HG02840 (cell line): ENCODE results near the gene CCNJL.
"Not testable (repeated sequence)": the region's sequence is repeated elsewhere in the genome, so short reads cannot be mapped to it uniquely, and the experiment has no call there.

Experiments used
- ATAC-seq: cut with Tn5 transposase; IDR thresholded peaks from one replicate; pipeline ENCODE4 v1.9.1; 2021; ENCODE audit warnings: mild to moderate bottlenecking, moderate library complexity, moderate number of reproducible peaks; ENCODE audit not compliant: unreplicated experiment, low FRiP score

Gene CCNJL

GRCh38 chr5:160334716-160335115 is 22.4 kb upstream of the CCNJL start:
- ATAC-seq: not testable (repeated sequence)

- ATAC-seq: no peak
Measured at GRCh38 chr5:160333721-160334120, 21.4 kb upstream of the CCNJL start.

- no peak for ATAC-seq
Measured at GRCh38 chr5:160330212-160330611, 17.8 kb upstream of the CCNJL start.

GRCh38 chr5:160327818-160328217 is 15.5 kb upstream of the CCNJL start:
- ATAC-seq: no peak

DNA sequence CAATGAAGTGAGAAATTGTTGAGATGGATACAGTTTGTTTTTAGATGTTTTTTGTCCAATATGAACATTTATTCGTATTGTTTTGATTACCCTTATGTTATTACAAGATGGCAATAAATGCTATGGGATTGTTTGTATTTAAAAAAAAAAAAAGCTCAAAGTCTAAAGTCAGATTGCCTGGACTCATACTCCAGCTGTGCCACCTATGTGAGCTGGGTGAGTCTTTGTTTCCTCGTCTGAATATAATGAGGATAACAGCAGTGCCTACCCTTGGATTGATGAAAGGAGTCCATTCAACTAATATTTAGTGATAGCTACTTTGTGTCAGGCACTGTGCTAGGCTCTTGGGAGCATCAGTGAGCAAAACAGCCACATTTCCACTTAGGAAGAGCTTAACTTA is 14.6 kb upstream of the CCNJL start:
- no peak for ATAC-seq

GRCh38 chr5:160325716-160326115 is 13.4 kb upstream of the CCNJL start:
- ATAC-seq: no peak

DNA sequence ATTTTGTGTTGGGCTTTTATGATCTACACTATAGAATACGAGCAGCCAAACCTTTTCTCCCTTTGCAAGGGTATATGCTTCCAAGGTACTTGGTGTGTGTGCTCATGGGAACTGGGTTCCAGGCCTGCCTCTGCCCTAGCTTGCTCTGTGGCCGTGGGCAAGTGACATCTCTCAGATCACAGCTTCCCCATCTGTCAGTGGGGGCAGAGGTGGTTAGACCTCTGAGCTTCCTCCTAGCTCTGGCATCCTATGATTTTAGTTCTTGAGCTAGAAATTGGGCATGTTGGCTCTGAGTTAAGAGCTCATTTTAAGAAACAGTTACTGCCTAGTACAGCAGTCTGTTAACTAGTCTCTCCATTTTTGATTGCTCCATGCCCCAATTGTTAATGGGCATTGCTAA is 12.5 kb upstream of the CCNJL start:
- no peak for ATAC-seq

DNA sequence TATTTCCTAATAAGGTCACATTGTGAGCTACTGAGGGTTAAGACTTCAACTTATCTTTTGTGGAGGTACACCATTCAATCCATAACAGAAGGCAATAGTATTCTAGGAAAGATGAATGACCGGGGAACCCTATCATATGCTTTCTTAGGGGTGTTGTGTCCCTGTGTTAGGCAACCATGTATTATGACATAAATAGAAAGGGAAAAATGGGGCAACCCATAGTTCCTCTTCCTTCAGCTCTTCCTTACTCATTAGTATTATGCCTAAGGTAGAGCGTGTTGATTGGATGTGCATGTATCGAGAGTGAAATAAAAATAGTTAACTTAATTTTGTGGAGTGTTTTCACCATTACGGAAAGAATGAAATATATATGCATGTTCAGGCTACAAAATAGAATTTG is 6.0 kb upstream of the CCNJL start:
- no peak for ATAC-seq

DNA sequence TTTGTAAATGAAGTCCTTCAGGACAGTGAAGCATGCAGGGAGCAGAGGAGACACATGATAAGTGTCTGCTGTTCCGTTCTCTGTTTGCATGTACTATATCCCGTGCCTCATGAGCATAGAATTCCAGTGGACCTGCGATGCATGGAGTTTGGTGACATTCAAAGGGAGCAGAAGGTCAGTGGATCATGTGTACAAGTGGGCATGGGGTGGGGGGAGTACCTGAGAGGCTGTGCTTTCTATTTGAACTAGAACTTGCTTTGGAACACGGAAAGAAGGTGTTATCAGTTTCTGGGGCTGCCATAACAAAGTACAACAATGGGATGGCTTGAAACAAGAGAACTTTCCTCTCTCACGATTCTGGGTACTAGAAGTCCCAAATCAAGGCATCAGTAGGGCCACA is 5.1 kb upstream of the CCNJL start:
- no peak for ATAC-seq

DNA sequence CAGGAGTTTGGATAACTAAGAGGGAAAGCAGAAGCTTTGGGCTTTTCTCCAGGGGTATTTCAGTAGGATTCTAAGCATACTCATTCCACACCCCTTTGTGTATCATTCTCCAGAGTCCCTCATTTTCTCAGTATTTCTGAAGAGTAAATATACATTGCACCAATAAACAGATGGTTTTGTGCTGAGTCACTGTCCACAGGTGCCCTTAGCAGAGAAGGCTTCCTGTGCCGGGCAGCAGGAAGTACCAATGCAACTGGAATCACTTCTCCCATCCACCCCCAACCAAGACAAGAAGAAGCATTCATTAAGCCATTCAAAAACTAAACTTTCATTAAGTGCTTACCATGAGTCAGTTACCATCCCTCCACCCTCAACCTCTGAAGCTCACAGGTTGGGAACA is 3.6 kb upstream of the CCNJL start:
- no peak for ATAC-seq

DNA sequence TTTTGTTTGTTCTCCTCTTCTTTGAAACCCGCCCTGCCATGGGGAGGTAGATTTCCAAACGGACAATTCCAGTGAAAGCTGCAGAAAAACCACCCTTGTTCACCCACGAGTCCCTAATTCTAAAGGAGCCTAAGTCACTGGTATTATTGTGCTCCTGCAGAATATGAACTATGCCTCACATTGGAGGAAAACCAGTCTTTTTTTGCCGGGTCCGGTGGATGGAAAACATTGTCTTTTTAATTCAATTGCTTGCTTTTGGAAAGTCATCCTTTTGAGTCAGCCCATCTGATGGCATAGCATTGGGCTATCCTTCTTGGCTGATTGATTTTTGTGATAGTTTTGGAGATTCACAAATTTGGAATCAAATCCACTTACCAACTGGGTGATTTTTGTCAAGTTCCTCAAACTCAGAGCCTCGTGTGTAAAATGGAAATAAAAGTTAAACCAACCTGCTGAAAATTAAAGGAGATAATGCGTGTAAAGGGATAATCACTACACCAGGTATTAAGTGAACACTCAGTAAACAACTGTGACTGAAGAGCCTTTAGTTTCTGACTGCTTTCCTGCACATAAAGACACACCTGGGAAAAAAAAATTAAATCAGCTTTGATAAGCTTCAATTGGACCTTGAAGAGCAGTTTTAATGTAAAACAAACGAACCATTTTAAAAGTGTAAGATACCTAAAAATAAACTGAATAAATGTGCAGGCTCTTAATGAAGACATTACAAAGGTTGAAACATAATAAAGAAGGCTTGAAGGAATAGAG is 780 bp upstream of the CCNJL start:
- ATAC-seq: no peak

- no peak for ATAC-seq
Measured at GRCh38 chr5:160311491-160312133, 752 bp downstream of the CCNJL start.

DNA sequence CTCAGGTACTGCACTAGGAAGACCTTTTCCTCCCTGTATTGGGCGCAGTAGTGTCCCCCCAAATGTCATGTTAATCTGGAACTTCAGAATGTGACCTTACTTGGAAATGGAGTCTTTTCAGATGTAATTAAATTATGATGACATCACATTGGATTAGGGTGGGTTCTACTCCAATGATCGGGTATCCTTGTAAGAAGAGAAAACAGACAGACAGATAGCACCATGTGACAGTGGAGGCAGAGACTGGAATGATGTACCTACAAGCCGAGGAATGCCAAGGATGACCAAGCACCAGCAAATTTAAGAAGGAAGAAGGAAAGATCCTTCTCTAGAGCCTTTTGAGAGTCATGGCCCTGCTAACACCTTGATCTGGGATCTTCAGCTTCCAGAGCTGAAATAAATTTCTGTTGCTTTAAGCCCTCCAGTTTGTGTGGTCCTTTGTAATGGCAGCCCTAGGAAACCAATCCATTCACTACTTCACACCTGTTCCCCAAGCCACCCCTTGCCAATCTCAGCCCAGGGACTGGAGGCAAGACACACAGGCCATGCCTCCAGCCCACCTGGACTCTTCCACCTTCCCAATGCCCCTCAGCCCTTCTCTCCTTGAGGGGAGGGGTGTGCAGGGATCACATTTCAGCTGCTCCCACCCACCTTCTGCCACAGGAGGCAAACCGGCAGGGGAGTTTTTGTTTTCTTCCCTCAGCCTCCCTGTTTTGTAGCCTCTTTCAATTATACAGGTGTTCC is 1.6 kb downstream of the CCNJL start:
- ATAC-seq: no peak

GRCh38 chr5:160310140-160310539 is 2.2 kb downstream of the CCNJL start:
- no peak for ATAC-seq

DNA sequence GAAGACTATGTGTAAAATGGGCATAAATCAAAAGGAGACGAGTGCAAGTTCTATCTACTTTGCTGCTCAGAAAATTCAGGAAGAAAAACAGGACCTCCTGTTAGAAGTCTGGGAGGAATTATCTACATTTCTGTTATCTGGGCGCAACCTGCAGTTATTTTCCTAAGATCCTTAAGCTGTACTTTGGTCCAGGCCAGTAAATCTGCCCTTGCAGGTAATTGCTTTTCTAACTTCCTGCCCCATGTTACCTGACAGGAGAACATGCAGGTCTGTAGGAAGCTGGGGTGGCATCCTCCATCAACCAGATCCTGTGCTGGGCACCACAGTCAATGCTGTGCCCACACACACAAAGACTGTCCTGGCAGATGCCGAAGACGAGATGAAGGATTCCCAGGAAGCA is 5.7 kb downstream of the CCNJL start:
- ATAC-seq: no peak

GRCh38 chr5:160305319-160305718 is 7.0 kb downstream of the CCNJL start:
- no peak for ATAC-seq

- ATAC-seq: no peak
Measured at GRCh38 chr5:160303690-160304089, 8.7 kb downstream of the CCNJL start.

- ATAC-seq: no peak
Measured at GRCh38 chr5:160298189-160298588, 14.2 kb downstream of the CCNJL start.

DNA sequence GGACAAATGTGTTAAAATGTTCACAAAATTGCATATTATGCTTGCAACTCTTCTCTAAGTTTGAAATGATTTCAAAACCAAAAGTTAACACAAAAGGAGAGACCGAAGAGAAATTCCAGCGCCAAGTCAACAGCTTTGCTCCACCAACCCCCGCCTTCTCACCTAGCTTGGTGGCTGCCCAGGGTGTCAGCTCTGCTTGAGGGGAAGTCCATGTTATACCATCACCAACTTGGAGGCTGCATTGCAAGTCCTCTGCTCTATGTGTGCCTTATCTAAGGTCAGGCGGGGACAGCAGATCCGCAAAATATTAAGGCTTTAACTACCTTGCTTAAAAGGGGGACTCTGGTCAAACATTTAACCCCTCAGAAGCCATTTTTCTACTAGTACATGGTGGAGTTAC is 14.6 kb downstream of the CCNJL start:
- no peak for ATAC-seq

DNA sequence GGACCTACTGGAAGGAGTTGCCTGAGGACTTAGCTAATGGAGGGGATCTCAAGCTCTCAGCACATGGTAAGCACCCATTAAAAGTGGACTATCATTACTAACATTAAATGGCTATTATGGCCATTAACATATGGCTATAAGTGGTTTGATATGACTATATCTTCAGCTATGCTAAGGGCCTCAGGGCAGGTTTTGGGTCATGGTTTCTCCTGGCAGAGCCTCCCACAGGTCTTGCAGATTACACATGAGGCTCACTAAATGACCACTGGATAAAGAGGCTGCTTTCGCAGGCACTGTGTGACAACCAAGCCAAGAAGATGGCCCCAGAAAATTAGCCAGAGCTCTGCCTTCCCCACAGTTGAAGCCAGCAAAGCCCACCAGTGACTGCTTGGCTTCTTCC is 15.4 kb downstream of the CCNJL start:
- no peak for ATAC-seq

DNA sequence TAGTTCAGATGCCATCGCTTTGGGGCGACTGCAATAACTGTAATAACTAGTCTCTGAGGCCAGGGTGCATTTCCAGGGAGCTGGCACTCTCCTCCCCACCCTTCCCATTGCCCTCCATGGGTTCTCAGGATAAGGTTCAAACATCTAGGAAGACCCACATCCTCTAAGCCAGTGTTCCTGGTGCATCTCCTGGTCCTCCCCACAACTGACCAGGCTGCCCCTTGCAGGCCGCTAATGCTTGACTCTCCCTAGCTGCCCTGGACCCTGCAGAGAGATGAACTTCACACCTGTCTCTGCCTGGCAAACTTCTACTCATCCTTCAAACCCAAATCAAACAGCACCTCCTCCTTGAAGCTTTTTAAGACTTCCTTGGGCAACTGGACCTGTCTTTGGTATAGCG is 15.9 kb downstream of the CCNJL start:
- no peak for ATAC-seq
